HepG2 (cell line): ENCODE measurements around the gene AKAP12. TPM values are rescaled to one million over a fixed set of nuclear protein-coding genes. Genes with fewer than 3 reads are reported as not detected.

Experiments used
- ATAC-seq: fragments of 200-7000 bp; cut with Tn5 transposase; 3 replicates; pipeline ENCODE4 v1.9.1; 2020; ENCODE audit warnings: mild to moderate bottlenecking, moderate library complexity
- BruUV-seq: library from RNA; stranded (reverse); fragments of 400-500 nt; replicated peaks from 2 replicates; lab custom pipeline; 2021; lab: Mats Ljungman, UMichigan
- CTCF ChIA-PET: fragments of 300-600 bp; formaldehyde crosslinking; extraction: SDS; loops from one replicate; lab custom pipeline; 2021; ENCODE audit warnings: low total read pairs, inconsistent platforms, low intra/inter-chr PET ratio; lab: Yijun Ruan, JAX
- POLR2A ChIA-PET: fragments of 350-600 bp; sonication (Branson Sonifier 250); formaldehyde crosslinking; loops from one replicate; lab custom pipeline; 2020; ENCODE audit warnings: antibody characterized with exemption, inconsistent platforms; lab: Yijun Ruan, JAX
- DNase-seq: peaks from one replicate; pipeline ENCODE4 v3.0.0-alpha.2; 2015; ENCODE audit warnings: low spot score
- FAIRE-seq: peaks from 3 replicates; lab custom pipeline; 2011; peaks lifted over from hg19 to GRCh38; lab: Jason Lieb, UNC
- H2AFZ ChIP-seq: one replicate; pipeline ENCODE4 v1.6.1; 2011; ENCODE audit warnings: low read length, inconsistent platforms
- H3K27ac ChIP-seq: fragments of 300-600 bp; 3 replicates; pipeline ENCODE4 v1.8.0; 2011; ENCODE audit warnings: mixed run types, mild to moderate bottlenecking, mixed read lengths, low read length, inconsistent platforms; ENCODE audit not compliant: insufficient read depth; ENCODE audit errors: extremely low read length
- H3K27me3 ChIP-seq, 2 experiments: fragments of 200-600 bp in 1 of 2; 2 replicates in 1 of 2; 3 replicates in 1 of 2; pipeline versions ENCODE4 v1.6.0 to v1.8.0; 2011; ENCODE audit warnings: low read length in 2 of 2, mild to moderate bottlenecking in 2 of 2, moderate library complexity in 2 of 2, inconsistent platforms in 1 of 2; ENCODE audit not compliant: insufficient read depth in 2 of 2, control insufficient read depth in 1 of 2
- H3K36me3 ChIP-seq, 2 experiments: fragments of 200-600 bp in 1 of 2; replicated peaks in 1 of 2; 2 replicates in 1 of 2; 3 replicates in 1 of 2; pipeline versions ENCODE4 v1.5.1 to v1.8.0; 2011; ENCODE audit warnings: low read length in 2 of 2, inconsistent platforms in 1 of 2; ENCODE audit not compliant: insufficient read depth in 2 of 2, control insufficient read depth in 1 of 2
- H3K4me1 ChIP-seq: 2 replicates; pipeline ENCODE4 v1.5.1; 2012; ENCODE audit warnings: low read length, inconsistent platforms; ENCODE audit not compliant: insufficient read depth
- H3K4me2 ChIP-seq: 2 replicates; pipeline ENCODE4 v1.6.0; 2011; ENCODE audit warnings: low read depth, low read length, inconsistent platforms
- H3K4me3 ChIP-seq, 3 experiments: fragments of 200-600 bp in 1 of 3; sonication (generic), shearing (Covaris generic) in 1 of 3; replicated peaks in 1 of 3; 2 replicates each; pipeline ENCODE4 v1.5.1; 2011 to 2016; ENCODE audit warnings: low read length in 3 of 3, inconsistent platforms in 2 of 3, low read depth in 2 of 3, mild to moderate bottlenecking in 2 of 3, control low read depth in 1 of 3, mixed read lengths in 1 of 3; ENCODE audit not compliant: insufficient read depth in 1 of 3
- H3K79me2 ChIP-seq: one replicate; pipeline ENCODE4 v1.6.1; 2011; ENCODE audit warnings: low read length, inconsistent platforms; ENCODE audit not compliant: insufficient read depth
- H3K9ac ChIP-seq: 2 replicates; pipeline ENCODE4 v1.6.0; 2011; ENCODE audit warnings: mild to moderate bottlenecking, low read depth, low read length, inconsistent platforms; ENCODE audit not compliant: insufficient read depth
- H3K9me3 ChIP-seq: 2 replicates; pipeline ENCODE4 v1.5.1; 2012; ENCODE audit warnings: mild to moderate bottlenecking, low read length
- H4K20me1 ChIP-seq: 2 replicates; pipeline ENCODE4 v1.6.0; 2011; ENCODE audit warnings: inconsistent platforms, mild to moderate bottlenecking, low read length, moderate library complexity; ENCODE audit not compliant: insufficient read depth
- AKNA ChIP-seq: sonication (generic); formaldehyde crosslinking; IDR thresholded peaks from 2 replicates; pipeline ENCODE4 v1.4.0; 2020; ENCODE audit warnings: missing genetic modification reagents, borderline replicate concordance
- ARID3A ChIP-seq: IDR thresholded peaks from 2 replicates; pipeline ENCODE4 v1.6.1; 2012; ENCODE audit warnings: low read depth, low read length, improper control_type of control experiment
- DMAP1 ChIP-seq: IDR thresholded peaks from 2 replicates; pipeline ENCODE4 v1.6.1; 2016
- GATAD2A ChIP-seq: IDR thresholded peaks from 2 replicates; pipeline ENCODE4 v1.6.1; 2016
- NCOR1 ChIP-seq: fragments of 200-600 bp; sonication (generic); IDR thresholded peaks from 2 replicates; pipeline ENCODE4 v1.7.0; 2017; ENCODE audit warnings: antibody characterized with exemption, low read length, borderline replicate concordance
- POGK ChIP-seq: sonication (generic); formaldehyde crosslinking; conservative IDR thresholded peaks from 2 replicates; pipeline ENCODE4 v1.8.0; 2022; ENCODE audit warnings: mild to moderate bottlenecking, moderate library complexity, missing genetic modification reagents
- TCF7 ChIP-seq: sonication (generic); IDR thresholded peaks from 2 replicates; pipeline ENCODE4 v1.6.1; 2016; ENCODE audit warnings: antibody characterized with exemption, low read depth
- ZNF17 ChIP-seq: sonication (generic); formaldehyde crosslinking; IDR thresholded peaks from 2 replicates; pipeline ENCODE4 v1.5.0; 2020; ENCODE audit warnings: mild to moderate bottlenecking, missing genetic modification reagents
- WGBS: methylation state at CpG from one replicate; pipeline ENCODE4 v1.1.6; 2017; ENCODE audit warnings: low lambda C conversion rate; 5-methylcytosine and 5-hydroxymethylcytosine counted together
- in situ Hi-C: cut with HindIII; loops from 2 replicates; pipeline ENCODE4 v1.10.0; 2017; ENCODE audit warnings: low pct_unique_long_range_greater_than_20kb; ENCODE audit not compliant: extremely low pct_ligation_motif_present
- intact Hi-C: fragments of 100-400 bp; cut with micrococcal nuclease; formaldehyde crosslinking; loops from one replicate; pipeline ENCODE4 v1.10.0; 2022; ENCODE audit not compliant: unreplicated experiment
- polyA plus RNA-seq, 8 experiments: library from polyadenylated mRNA; depleted of rRNA in 3 of 8; stranded (reverse) in 7 of 8; unstranded in 1 of 8; fragments of >200 nt; fragmentation: Illumina TruSeq in 4 of 8; extraction: Trizol in 4 of 8; gene quantifications; 2 replicates each; pipeline versions ENCODE4 v1.2.1 to v1.2.3, GENCODE V29; 2011 to 2016; ENCODE audit warnings: low read depth in 4 of 8, missing spikeins in 1 of 8, mixed read lengths in 1 of 8; ENCODE audit not compliant: insufficient read depth in 1 of 8
- total RNA-seq, 5 experiments: library from RNA; depleted of rRNA; stranded (reverse); fragments of >200 nt; fragmentation: Illumina TruSeq; extraction: Trizol; gene quantifications; 2 replicates each; pipeline ENCODE4 v1.2.3, GENCODE V29; 2016; ENCODE audit warnings: low read depth in 1 of 5
- TF ChIP-seq, protein P1 (sequence below): sonication (generic); formaldehyde crosslinking; conservative IDR thresholded peaks from 2 replicates; pipeline ENCODE4 v1.4.0; 2020; ENCODE audit warnings: missing genetic modification reagents
- TF ChIP-seq, protein P2 (sequence below): sonication (generic); formaldehyde crosslinking; IDR thresholded peaks from 2 replicates; pipeline ENCODE4 v1.8.0; 2022; ENCODE audit warnings: missing genetic modification reagents, mild to moderate bottlenecking, inconsistent platforms, borderline replicate concordance

Gene AKAP12
- total and polyA plus RNA-seq, 2 of the 13 experiments (the other 11 are each of a cell fraction or from before 2014, with no cell fraction given), result 10.6 to 19.0 TPM

- TF ChIP-seq, protein P1, sequence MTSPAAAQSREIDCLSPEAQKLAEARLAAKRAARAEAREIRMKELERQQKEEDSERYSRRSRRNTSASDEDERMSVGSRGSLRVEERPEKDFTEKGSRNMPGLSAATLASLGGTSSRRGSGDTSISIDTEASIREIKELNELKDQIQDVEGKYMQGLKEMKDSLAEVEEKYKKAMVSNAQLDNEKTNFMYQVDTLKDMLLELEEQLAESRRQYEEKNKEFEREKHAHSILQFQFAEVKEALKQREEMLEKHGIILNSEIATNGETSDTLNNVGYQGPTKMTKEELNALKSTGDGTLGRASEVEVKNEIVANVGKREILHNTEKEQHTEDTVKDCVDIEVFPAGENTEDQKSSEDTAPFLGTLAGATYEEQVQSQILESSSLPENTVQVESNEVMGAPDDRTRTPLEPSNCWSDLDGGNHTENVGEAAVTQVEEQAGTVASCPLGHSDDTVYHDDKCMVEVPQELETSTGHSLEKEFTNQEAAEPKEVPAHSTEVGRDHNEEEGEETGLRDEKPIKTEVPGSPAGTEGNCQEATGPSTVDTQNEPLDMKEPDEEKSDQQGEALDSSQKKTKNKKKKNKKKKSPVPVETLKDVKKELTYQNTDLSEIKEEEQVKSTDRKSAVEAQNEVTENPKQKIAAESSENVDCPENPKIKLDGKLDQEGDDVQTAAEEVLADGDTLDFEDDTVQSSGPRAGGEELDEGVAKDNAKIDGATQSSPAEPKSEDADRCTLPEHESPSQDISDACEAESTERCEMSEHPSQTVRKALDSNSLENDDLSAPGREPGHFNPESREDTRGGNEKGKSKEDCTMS (CRISPR knock-in tag), result no peak
- TF ChIP-seq, protein P2, sequence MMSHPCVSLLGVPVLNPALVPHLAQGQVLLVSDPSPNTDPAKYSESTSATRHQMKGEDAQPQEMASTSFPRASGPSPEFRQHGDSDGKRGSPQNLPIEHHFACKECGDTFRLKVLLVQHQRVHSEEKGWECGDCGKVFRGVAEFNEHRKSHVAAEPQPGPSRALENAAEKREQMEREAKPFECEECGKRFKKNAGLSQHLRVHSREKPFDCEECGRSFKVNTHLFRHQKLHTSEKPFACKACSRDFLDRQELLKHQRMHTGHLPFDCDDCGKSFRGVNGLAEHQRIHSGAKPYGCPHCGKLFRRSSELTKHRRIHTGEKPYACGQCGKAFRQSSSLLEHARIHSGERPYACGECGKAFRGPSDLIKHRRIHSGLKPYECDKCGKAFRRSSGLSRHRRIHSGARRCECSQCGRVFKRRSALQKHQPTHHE (CRISPR knock-in tag), result no peak
Measured at GRCh38 chr6:151294561-151295101, 54.9 kb downstream of the AKAP12 start (continued).

GRCh38 chr6:151297886-151298285 lies 58.1 kb downstream of the AKAP12 start:
- POLR2A ChIA-PET, result no interaction called here
- FAIRE-seq (no peak), ATAC-seq (no peak), DNase-seq (no peak)
- H3K4me3 ChIP-seq, result no peak overlapping the region
- no peak overlapping the region for H3K9ac ChIP-seq
- in situ Hi-C loops, result no loop called here
- intact Hi-C loops, result no loop called here
- 58% methylated on average over 6 of the region's 6 CpGs for WGBS
- no peaks in the 10 kb centered on the region for H4K20me1 ChIP-seq
- no peak overlapping the region for H2AFZ ChIP-seq
- no peaks in the 10 kb centered on the region for H3K79me2 ChIP-seq
- H3K9me3 ChIP-seq, result no peaks in the 10 kb centered on the region
- no peaks in the 10 kb centered on the region for H3K4me1 ChIP-seq
- H3K36me3 ChIP-seq, result no peaks in the 10 kb centered on the region
- BruUV-seq, result no TSS peak
- H3K27ac ChIP-seq, result no peak overlapping the region
- CTCF ChIA-PET, result no interaction called here
- peaks cover 1 to 7% of the 10 kb centered on the region in 2 experiments; a peak in 1 of 5 replicates for H3K27me3 ChIP-seq
- no peak overlapping the region for H3K4me2 ChIP-seq
- TF ChIP-seq NCOR1, result no peak
- TF ChIP-seq AKNA (CRISPR knock-in tag), result no peak
- no peak for TF ChIP-seq POGK
- no peak for TF ChIP-seq ZNF17 (CRISPR knock-in tag)
- TF ChIP-seq TCF7, result no peak
- TF ChIP-seq DMAP1, result no peak
- TF ChIP-seq GATAD2A (CRISPR knock-in tag), result no peak
- TF ChIP-seq ARID3A, result no peak
